Hair follicle dermal papilla cell (primary cell): ENCODE measurements around the gene ZNF503. TPM values are rescaled to one million over a fixed set of nuclear protein-coding genes. Genes with fewer than 3 reads are reported as not detected.

Experiments
- total RNA-seq: library from RNA; depleted of rRNA; stranded (reverse); fragments of >200 nt; gene quantifications from 2 replicates; pipeline ENCODE4 v1.2.3, GENCODE V29; 2012

The ZNF503 gene
- total RNA-seq, result 41.5 and 50.1 TPM in 2 replicates

GRCh38 chr10:75401569-75402485 is at the start of gene ZNF503:
ZNF503 (minus strand) TSS chr10:75401764; CDS start chr10:75401419, 345 bp downstream.

GRCh38 chr10:75431180-75432111 is 29.9 kb upstream of the ZNF503 start, which contains the start of gene LRMDA:
LRMDA (plus strand) TSS chr10:75431624.

Other genes with a start within 250 kb of the ZNF503 start
- 92.8 and 121 TPM in 2 replicates for gene VDAC2, start 191.0 kb downstream of the ZNF503 start, total RNA-seq
- gene COMTD1, start 165.8 kb downstream of the ZNF503 start, total RNA-seq, result 12.8 and 14.6 TPM in 2 replicates
- gene LRMDA, start 29.9 kb upstream of the ZNF503 start, total RNA-seq, result 1.5 and 2.9 TPM in 2 replicates